Adrenal gland (tissue), 12 donors: ENCODE measurements around the gene IPO9. TPM values are rescaled to one million over a fixed set of nuclear protein-coding genes. Genes with fewer than 3 reads are reported as not detected.

ENCODE experiments used
- DNase-seq, 7 donors: peaks; one replicate each; pipeline ENCODE4 v3.0.0-alpha.2; 2019 to 2020
- H3K27ac ChIP-seq, 5 donors: fragments of 200-600 bp; sonication (generic) in 4 of 5; 1 replicate in 3 of 5; 2 replicates in 2 of 5; pipeline versions ENCODE4 v1.5.1 to v1.8.0; 2016 to 2020; ENCODE audit warnings: mild to moderate bottlenecking in 1 of 5
- H3K27me3 ChIP-seq: fragments of 200-600 bp; 2 replicates; pipeline ENCODE4 v1.8.0; 2021
- H3K36me3 ChIP-seq, 2 donors: fragments of 200-600 bp; replicated peaks in 1 of 2; 1 replicate in 1 of 2; 2 replicates in 1 of 2; pipeline versions ENCODE4 v1.5.1 to v1.8.0; 2018 to 2022
- H3K4me1 ChIP-seq, 2 donors: fragments of 200-600 bp; replicated peaks in 1 of 2; 1 replicate in 1 of 2; 2 replicates in 1 of 2; pipeline versions ENCODE4 v1.5.1 to v1.8.0; 2018 to 2021
- H3K4me3 ChIP-seq, 4 donors: fragments of 200-600 bp; sonication (generic) in 3 of 4; one replicate each; pipeline ENCODE4 v1.5.1; 2016 to 2018
- H3K9me3 ChIP-seq, 3 donors: fragments of 200-600 bp; sonication (generic) in 1 of 3; replicated peaks in 1 of 3; 1 replicate in 2 of 3; 2 replicates in 1 of 3; pipeline versions ENCODE4 v1.5.1 to v1.8.0; 2016 to 2021
- POLR2A ChIP-seq, 2 donors: fragments of 450-650 bp; IDR thresholded peaks; one replicate each; pipeline ENCODE4 v1.6.1; 2017; ENCODE audit warnings: antibody characterized with exemption in 2 of 2, mild to moderate bottlenecking in 2 of 2, moderate library complexity in 1 of 2
- WGBS, 4 donors: extraction: QIAGEN DNeasy Blood & Tissue Kit in 2 of 4; methylation state at CpG; one replicate each; pipeline versions ENCODE4 v1.1.5 to v1.1.7; 2013 to 2017; 5-methylcytosine and 5-hydroxymethylcytosine counted together
- intact Hi-C, 2 donors: fragments of 100-400 bp; cut with DNase I; formaldehyde crosslinking; loops; one replicate each; pipeline versions ENCODE4 v1.14.1 to v1.15.0; 2022 to 2023
- polyA plus RNA-seq, 3 donors: library from polyadenylated mRNA; stranded (reverse); fragments of 200-250 nt in 2 of 3; fragments of 350-450 nt in 1 of 3; fragmentation: Illumina TruSeq in 1 of 3; extraction: RNeasy Lipid Tissue Mini Kit (QIAGEN cat#74804) in 1 of 3; gene quantifications; one replicate each; pipeline ENCODE4 v1.2.3, GENCODE V29; 2013 to 2014
- total RNA-seq, 9 donors: library from RNA; depleted of rRNA in 4 of 9; stranded (reverse); fragments of >200 nt in 4 of 9; fragments of 120-200 nt in 1 of 9; fragmentation: NEBNext Ultra II Directional in 1 of 9; extraction: Animal tissue kit (Norgen Biotek cat#: 25700) in 1 of 9; gene quantifications; one replicate each; pipeline versions ENCODE4 v1.1.0 to v1.2.4, GENCODE V29; 2013 to 2023
- TF ChIP-seq, protein P1 (sequence below), 6 experiments: fragments of 450-650 bp in 4 of 6; fragments of 200-600 bp in 2 of 6; sonication (generic) in 1 of 6; IDR thresholded peaks; 1 replicate in 5 of 6; 2 replicates in 1 of 6; pipeline versions ENCODE4 v1.5.1 to v1.8.0; 2016 to 2021; ENCODE audit warnings: antibody characterized with exemption in 6 of 6, mild to moderate bottlenecking in 2 of 6, moderate library complexity in 1 of 6
- donor health status: healthy with polysubstance abuse.
- donor health status: Bipolar disorder and iron deficiency.
- donor health status: DM: yes; HTN: yes; CAD: no.
- donor health status: DM: no; HTN: no; CAD: no.
- donor health status: DM: no; HTN: no; CAD: no.
- donor health status: DM: yes; HTN: yes; CAD: no.

Gene IPO9
- total and polyA plus RNA-seq, 12 donors, result 13.6 to 45.2 (median 28.5) TPM

DNA sequence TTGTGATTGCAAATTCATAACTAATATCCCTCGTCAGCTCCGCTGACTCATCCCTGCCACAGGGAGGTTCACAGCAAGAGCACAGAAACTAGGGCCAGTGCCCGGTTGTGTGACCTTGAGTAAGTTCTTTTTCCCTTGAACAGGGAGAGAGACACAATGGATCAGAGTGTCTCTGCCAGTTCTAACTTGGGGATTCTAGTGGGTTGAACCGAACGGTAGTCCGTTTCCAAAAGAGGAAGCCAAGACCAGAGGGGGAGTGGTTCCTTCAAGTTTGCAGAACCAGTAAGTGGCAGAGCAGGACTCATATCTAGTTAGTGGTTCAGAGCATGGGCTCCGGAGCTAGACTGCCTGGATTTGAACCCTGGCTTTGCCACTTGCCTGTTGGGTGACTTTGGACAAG, 54.8 kb downstream of the IPO9 start:
- DNase-seq, result peak; percentile 82 to 93 (median 91)
- H3K4me3 ChIP-seq, result no peak overlapping the region
- peaks cover 41 to 62% of the 10 kb centered on the region in 2 donors for H3K4me1 ChIP-seq
- H3K9me3 ChIP-seq, result no peaks in the 10 kb centered on the region
- 16 to 26% (median 17%) methylated on average over 6 to 7 of the region's 7 CpGs for WGBS, 4 donors
- intact Hi-C loops, result no loop called here
- H3K27me3 ChIP-seq, result no peaks in the 10 kb centered on the region
- TF ChIP-seq, protein P1, sequence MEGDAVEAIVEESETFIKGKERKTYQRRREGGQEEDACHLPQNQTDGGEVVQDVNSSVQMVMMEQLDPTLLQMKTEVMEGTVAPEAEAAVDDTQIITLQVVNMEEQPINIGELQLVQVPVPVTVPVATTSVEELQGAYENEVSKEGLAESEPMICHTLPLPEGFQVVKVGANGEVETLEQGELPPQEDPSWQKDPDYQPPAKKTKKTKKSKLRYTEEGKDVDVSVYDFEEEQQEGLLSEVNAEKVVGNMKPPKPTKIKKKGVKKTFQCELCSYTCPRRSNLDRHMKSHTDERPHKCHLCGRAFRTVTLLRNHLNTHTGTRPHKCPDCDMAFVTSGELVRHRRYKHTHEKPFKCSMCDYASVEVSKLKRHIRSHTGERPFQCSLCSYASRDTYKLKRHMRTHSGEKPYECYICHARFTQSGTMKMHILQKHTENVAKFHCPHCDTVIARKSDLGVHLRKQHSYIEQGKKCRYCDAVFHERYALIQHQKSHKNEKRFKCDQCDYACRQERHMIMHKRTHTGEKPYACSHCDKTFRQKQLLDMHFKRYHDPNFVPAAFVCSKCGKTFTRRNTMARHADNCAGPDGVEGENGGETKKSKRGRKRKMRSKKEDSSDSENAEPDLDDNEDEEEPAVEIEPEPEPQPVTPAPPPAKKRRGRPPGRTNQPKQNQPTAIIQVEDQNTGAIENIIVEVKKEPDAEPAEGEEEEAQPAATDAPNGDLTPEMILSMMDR (IDR thresholded peaks at IDR 0.05), result no peak
- peak in 1 of 2 donors; percentile 51 for TF ChIP-seq POLR2A (IDR thresholded peaks at IDR 0.05)
- H3K36me3 ChIP-seq, result no peaks in the 10 kb centered on the region
- peak overlapping the region in 4 of 5 donors; percentile 64 to 78 (median 72) for H3K27ac ChIP-seq

DNA sequence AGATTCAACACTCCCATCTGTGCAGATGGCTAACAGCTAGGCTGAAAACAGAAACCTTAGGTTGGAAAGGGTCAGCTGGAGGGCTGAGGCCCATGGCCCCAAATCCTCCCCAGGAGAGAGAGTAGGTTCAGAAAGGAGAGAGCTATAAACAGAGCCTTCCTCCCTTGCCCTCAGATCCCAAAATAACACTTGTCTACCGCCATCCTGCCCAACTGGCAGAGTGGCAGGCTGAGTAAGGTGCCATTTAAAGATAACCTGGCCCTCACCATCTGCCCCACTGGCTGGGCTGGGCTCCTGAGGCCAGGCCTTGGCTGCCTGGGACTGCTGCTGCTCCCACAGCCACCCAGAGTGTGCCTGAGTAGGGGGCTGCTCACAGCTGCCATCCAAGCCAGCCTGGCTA, 55.5 kb downstream of the IPO9 start:
- DNase-seq, result peak in 1 of 7 donors; percentile 10
- intact Hi-C loops, result no loop called here
- Histone ChIP-seq H3K9me3 (no peaks in the 10 kb centered on the region), H3K4me3 (no peak overlapping the region), H3K36me3 (no peaks in the 10 kb centered on the region), H3K27me3 (no peaks in the 10 kb centered on the region), H3K27ac (peak overlapping the region; percentile 62 to 78 (median 71)), H3K4me1 (peaks cover 46 to 60% of the 10 kb centered on the region in 2 donors)
- WGBS, 4 donors, result 17 to 33% (median 19%) methylated on average over 1 of the region's 1 CpG; no CpG with 5 or more reads in 1 of the 4 donors
- TF ChIP-seq, protein P1 (IDR thresholded peaks at IDR 0.05), result no peak
- no peak for TF ChIP-seq POLR2A (IDR thresholded peaks at IDR 0.05)

DNA sequence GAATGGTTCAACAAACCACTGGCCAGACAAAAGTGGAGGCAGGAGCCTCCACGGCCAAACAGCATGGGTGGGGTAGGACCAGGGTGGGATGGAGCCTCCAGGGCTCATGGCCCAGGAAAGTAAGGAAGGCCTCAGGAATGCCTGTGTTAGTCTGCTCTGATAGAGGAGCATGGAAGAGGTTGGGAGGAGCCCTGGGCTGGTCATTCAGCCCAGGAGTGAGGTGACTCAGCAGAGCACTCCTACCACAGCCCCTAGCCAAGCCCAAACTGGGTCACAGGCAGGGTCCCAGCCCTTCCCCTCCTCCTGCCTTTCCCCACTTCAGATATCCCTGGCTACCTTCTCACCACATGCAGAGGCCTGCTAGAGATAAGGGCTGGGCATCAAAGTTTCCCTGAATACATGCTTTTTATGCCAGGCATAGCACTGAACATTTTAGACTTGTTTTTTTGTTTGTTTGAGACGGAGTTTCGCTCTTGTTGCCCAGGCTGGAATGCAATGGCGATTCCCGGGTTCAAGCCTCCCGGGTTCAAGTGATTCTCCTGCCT, 56.6 kb downstream of the IPO9 start:
- TF ChIP-seq POLR2A (IDR thresholded peaks at IDR 0.05), result peak in 1 of 2 donors; percentile 35
- TF ChIP-seq, protein P1 (IDR thresholded peaks at IDR 0.05), result no peak
- no peaks in the 10 kb centered on the region for H3K27me3 ChIP-seq
- H3K27ac ChIP-seq, result peak overlapping the region; percentile 62 to 78 (median 71)
- DNase-seq, result peak; percentile 55 to 89 (median 85)
- WGBS, 4 donors, result 66 to 69% (median 67%) methylated on average over 6 of the region's 6 CpGs
- no peaks in the 10 kb centered on the region for H3K9me3 ChIP-seq
- intact Hi-C loops, result no loop called here
- no peaks in the 10 kb centered on the region for H3K36me3 ChIP-seq
- H3K4me3 ChIP-seq, result no peak overlapping the region
- peaks cover 49 to 72% of the 10 kb centered on the region in 2 donors for H3K4me1 ChIP-seq

DNA sequence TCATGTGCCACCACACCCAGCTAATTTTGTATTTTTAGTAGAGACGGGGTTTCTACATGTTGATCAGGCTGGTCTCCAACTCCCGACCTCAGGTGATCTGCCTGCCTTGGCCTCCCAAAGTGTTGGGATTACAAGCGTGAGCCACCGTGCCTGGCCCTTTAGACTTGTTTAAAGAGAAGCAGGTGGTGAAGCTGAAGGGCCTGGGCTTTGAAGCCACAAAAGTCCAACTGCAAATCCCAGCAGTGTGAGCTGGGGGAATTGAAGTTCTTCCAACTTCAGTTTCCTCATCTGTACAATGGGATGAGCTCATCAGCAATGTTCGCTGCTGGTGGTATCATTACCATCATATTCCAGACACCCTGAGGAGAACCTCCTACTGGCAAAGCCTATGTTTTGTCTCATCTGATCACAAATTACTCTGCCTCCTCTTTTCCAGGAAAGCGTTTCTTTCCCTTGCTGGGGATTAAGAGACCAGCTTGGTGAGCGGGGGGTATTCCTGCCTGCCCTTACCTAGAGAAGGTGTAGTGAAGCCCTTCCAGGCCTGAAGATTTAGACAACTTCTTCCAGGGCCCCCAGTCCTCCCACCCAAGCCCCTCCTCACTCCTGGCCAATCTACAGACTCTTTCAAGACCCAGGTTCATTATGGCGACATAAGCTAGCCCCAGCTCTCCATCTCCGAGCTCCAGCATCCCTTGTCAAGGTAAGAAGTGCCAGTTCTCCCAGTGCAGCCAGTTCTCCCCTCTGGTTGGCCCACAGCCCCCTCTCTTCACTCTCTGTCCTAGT, 57.3 kb downstream of the IPO9 start:
- DNase-seq, result peak in 1 of 7 donors; percentile 51
- Histone ChIP-seq H3K9me3 (no peaks in the 10 kb centered on the region), H3K4me3 (no peak overlapping the region), H3K36me3 (no peaks in the 10 kb centered on the region), H3K27ac (peak overlapping the region; percentile 62 to 78 (median 71)), H3K27me3 (no peaks in the 10 kb centered on the region), H3K4me1 (peaks cover 49 to 73% of the 10 kb centered on the region in 2 donors)
- intact Hi-C loops, result no loop called here
- no peak for TF ChIP-seq POLR2A (IDR thresholded peaks at IDR 0.05)
- TF ChIP-seq, protein P1 (IDR thresholded peaks at IDR 0.05), result no peak
- 88 to 95% (median 90%) methylated on average over 9 of the region's 9 CpGs for WGBS, 4 donors
